Measurements from ENCODE around the gene USP48.
"Not testable (repeated sequence)": the region's sequence is repeated elsewhere in the genome, so short reads cannot be mapped to it uniquely, and the experiment has no call there.

USP48 gene

DNA sequence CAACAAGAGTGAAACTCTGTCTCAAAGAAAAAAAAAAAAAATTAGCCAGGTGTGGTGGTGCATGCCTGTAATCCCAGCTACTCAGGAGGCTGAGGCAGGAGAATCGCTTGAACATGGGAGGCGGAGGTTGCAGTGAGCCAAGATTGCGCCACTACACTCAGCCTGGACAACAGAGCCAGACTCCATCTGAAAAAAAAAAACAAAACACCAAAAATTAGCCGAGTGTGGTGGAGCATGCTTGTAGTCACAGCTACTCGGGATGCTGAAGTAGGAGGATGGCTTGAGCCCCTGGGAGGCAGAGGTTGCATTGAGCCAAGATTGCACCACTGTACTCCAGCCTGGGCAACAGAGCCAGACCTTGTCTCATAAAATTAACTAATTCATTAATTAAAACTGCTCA, 6.0 kb downstream of the USP48 start:
- FAIRE-seq; DNase-seq (ENCODE audit: low spot score): not testable (repeated sequence)

DNA sequence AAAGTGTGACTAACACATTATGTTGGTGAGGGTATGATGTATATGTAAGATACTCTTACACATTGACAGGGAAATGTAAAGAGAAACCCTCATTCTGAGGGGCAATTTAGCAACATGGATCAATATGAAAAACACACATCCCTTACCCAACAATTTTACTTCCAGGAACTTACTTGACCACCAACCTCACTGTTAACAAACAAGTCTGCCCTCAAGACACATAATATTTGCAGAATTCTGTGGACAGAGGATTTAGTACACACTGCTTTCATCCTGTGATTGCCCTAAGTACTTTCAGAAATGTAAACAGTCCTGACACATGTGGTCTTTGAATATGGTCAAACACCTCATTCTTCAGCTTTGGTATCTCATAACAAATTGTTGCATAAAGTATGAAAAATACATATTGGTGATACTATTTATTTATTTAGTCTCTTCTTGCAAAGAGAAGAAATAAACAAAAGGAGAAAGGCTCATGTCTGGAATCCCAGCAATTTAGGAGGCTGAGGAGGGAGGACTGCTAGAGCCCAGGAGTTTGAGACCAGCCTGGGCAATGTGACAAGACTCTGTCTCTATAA, 6.9 kb downstream of the USP48 start:
- FAIRE-seq = no peak
- no peak for DNase-seq (ENCODE audit: low spot score)

- FAIRE-seq = no peak
- DNase-seq (ENCODE audit: low spot score) = no peak
Measured at GRCh38 chr1:21775550-21775914, 7.4 kb downstream of the USP48 start.

- no peak for FAIRE-seq
- DNase-seq (ENCODE audit: low spot score) = no peak
Measured at GRCh38 chr1:21774835-21775549, 8.0 kb downstream of the USP48 start.

GRCh38 chr1:21773585-21773984, 9.4 kb downstream of the USP48 start:
- FAIRE-seq (no peak), DNase-seq (ENCODE audit: low spot score) (no peak)

GRCh38 chr1:21771672-21772071, 11.3 kb downstream of the USP48 start:
- not testable (repeated sequence) for DNase-seq (ENCODE audit: low spot score); FAIRE-seq

- not testable (repeated sequence) for FAIRE-seq
Measured at GRCh38 chr1:21770602-21771001, 12.3 kb downstream of the USP48 start.

DNA sequence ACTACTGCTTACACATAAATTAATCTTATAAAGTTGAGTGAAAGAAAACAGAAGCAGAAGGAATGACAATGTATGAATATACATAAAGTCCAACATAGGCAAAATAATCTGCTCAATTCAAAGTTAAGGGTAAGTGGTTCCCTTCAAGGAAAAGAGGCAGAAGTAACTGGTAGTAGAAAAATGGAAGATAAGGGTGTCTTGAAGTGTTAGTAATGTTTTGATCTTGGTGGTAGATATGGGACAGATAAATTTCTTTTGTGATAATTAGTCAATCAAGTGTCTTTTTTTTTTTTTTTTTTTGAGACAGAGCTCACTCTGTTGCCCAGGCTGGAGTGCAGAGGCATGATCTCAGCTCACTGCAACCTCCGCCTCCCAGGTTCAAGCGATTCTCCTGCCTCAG, 12.7 kb downstream of the USP48 start:
- no peak for DNase-seq (ENCODE audit: low spot score)
- no peak for FAIRE-seq

More at GRCh38 chr1:21770602-21771001, 12.3 kb downstream of the USP48 start:
- DNase-seq (ENCODE audit: low spot score) = not testable (repeated sequence)

- FAIRE-seq; DNase-seq (ENCODE audit: low spot score): not testable (repeated sequence)
Measured at GRCh38 chr1:21767106-21767505, 15.8 kb downstream of the USP48 start.

DNA sequence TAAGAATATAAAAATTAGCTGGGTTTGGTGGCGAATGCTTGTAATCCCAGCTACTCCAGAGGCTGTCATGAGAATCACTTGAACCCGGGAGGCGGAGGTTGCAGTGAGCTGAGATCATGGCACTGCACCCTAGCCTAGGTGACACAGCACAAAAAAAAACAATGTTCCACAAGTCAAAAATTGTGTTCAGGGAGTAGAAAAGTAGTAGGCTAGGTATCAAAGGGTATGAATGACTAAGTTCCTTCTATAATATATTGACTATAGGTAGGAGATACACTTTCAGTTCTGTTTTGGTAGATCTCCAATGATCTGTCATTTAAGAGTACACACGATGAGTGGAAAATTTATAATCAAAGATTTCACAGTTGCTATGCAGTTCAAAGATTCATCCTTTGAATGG, 16.7 kb downstream of the USP48 start:
- FAIRE-seq (no peak), DNase-seq (ENCODE audit: low spot score) (no peak)

DNA sequence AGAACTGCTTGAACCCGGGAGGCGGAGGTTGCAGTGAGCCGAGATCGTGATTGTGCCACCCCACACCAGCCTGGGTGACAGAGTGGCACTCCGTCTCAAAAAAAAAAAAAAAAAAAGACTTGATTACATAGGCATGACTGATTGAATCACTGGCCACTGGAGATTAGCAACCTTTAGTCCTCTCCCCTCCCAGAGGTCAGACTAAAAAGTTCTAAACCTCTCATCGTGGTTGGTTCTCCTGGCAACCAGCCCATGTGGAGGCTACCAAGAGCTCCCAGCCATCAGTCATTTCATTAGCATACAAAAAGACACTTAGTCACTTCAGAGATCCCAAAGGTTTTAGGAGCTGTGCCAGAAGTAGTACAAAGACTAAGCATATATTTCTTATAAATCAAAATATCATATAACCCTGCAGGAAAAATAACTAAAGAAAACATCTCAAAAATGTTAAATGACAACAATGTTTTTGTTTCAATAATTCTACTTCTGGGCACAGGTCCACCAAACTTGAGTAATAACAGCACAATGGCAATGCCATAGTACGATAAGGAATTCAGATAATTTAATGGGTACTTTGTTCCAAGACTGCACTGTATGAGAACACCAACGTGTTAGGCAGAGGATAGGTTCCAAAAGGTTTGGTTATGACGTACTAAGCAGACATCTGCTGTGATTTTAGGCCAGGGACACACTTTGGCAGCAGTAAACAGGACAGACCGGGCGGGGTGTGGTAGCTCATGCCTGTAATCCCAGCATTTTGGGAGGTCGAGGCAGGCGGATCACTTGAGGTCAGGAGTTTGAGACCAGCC, 18.1 kb downstream of the USP48 start:
- FAIRE-seq = no peak
- DNase-seq (ENCODE audit: low spot score) = peak; percentile 73

- no peak for FAIRE-seq
Measured at GRCh38 chr1:21763694-21764419, 19.1 kb downstream of the USP48 start.

DNA sequence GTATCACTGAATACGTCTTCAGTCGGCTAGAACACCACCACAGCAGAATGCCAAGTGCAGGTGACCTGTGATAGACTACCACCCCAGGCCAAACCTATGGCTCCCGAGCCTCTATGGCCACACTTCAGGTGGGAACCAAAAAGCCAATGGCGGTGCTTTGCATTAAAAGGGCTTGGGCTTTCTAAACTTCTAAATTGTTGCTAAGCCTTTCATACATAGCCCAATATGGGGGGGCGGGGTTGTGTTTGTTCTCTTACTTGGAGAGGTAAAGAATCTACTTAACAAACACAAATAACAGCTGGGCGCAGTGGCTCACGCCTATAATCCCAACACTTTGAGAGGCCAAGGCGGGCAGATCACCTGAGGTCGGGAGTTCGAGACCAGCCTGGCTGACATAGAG, 19.7 kb downstream of the USP48 start:
- DNase-seq (ENCODE audit: low spot score) (no peak), FAIRE-seq (no peak)

More at GRCh38 chr1:21763694-21764419, 19.1 kb downstream of the USP48 start:
- DNase-seq (ENCODE audit: low spot score) = no peak

GRCh38 chr1:21762022-21762404, 20.9 kb downstream of the USP48 start:
- DNase-seq (ENCODE audit: low spot score) = no peak
- FAIRE-seq = no peak

GRCh38 chr1:21761052-21761451, 21.9 kb downstream of the USP48 start:
- no peak for DNase-seq (ENCODE audit: low spot score)
- FAIRE-seq = no peak

- no peak for DNase-seq (ENCODE audit: low spot score)
- no peak for FAIRE-seq
Measured at GRCh38 chr1:21759818-21760217, 23.1 kb downstream of the USP48 start.

GRCh38 chr1:21759182-21759581, 23.8 kb downstream of the USP48 start:
- no peak for DNase-seq (ENCODE audit: low spot score)
- no peak for FAIRE-seq

DNA sequence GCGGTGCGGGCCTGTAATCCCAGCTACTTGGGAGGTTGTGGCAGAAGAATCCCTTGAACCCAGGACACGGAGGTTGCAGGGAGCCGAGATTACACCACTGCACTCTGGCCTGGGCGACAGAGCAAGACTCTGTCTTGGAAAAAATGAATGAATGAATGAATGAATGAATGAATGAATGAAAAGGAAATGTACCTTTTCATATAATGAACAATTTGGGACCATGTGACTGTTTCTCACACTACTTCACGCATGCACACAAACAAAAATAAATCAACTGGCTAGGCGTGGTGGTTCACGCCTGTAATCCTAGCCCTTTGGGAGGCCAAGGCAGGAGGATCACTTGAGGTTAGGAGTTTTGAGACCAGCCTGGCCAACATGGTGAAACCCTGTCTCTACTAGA, 24.3 kb downstream of the USP48 start:
- FAIRE-seq = no peak
- no peak for DNase-seq (ENCODE audit: low spot score)

DNA sequence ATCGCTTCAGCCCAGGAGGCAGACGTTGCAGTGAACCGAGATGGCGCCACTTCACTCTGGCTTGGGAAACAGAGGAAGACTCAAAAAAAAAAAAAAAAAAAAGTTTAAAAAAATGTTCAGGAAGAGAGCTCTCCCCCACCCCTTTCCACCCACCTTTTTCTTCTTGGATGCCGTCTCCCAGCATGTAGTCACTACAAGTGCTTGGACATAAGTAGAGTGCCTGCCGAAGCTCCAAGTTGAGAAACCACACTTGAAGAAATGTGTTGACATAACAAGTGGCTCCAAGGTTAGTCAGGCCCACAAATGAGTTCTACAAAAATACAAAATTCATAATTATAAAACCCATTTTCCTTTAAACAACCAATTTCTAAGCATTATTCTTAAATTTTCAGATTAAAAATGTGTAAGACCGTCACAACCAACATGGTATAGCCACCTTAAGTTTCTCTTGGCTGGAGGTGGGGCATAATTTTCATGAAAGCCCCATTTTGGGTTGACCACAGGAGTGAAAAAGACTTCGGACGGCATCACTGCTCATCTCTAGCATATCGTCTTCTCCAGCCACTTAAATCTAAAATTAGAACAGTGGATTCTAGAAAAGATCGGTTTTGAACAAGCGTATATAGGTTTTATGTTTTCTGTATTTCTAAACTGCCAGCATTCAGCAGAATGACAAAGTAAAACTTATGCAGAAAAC, 26.4 kb downstream of the USP48 start:
- FAIRE-seq = no peak
- no peak for DNase-seq (ENCODE audit: low spot score)

DNA sequence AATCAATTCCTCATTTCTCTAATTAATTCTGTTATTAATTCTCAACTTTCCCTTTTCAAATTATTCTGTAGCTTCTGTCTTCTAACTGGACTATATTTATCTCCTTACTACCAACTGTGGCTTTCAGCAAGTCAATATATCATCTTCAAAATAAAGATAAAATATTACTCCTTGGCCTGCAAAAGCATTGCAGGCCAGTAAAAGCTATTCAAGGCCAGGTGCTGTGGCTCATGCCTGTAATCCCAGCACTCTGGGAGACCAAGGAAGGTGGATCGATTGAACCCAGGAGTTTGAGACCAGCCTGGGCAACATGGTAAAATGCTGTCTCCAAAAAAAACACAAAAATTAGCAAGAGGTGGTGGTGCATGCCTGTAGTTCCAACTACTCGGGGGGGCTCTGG, 27.9 kb downstream of the USP48 start:
- FAIRE-seq = no peak
- no peak for DNase-seq (ENCODE audit: low spot score)

- no peak for FAIRE-seq
Measured at GRCh38 chr1:21754583-21754982, 28.4 kb downstream of the USP48 start.

More at GRCh38 chr1:21754583-21754982, 28.4 kb downstream of the USP48 start:
- DNase-seq (ENCODE audit: low spot score) = no peak
